Neural cell (in vitro differentiated cells): ENCODE results near the gene UQCC2. TPM values are rescaled to one million over a fixed set of nuclear protein-coding genes. Genes with fewer than 3 reads are reported as not detected.

ENCODE experiments used
- H2AFZ ChIP-seq: fragments of 200-600, 300-800 bp; sonication (generic), shearing (Covaris generic); 2 replicates; pipeline ENCODE4 v1.6.0; 2014; ENCODE audit warnings: low read depth, mild to moderate bottlenecking, antibody characterized with exemption, low read length, moderate library complexity
- H3F3A ChIP-seq: fragments of 200-600 bp; shearing (Covaris generic); 2 replicates; pipeline ENCODE4 v1.6.1; 2016; ENCODE audit warnings: mild to moderate bottlenecking, moderate library complexity, mixed read lengths, antibody characterized with exemption, low read length; ENCODE audit not compliant: insufficient read depth, poor library complexity, severe bottlenecking
- H3K27ac ChIP-seq: fragments of 200-600, 300-800 bp; sonication (generic), shearing (Covaris generic); 2 replicates; pipeline ENCODE4 v1.5.1; 2014; ENCODE audit warnings: mild to moderate bottlenecking, low read length, moderate library complexity
- H3K27me3 ChIP-seq: fragments of 300-800, 200-600 bp; sonication (generic), shearing (Covaris generic); 2 replicates; pipeline ENCODE4 v1.6.0; 2014; ENCODE audit warnings: mild to moderate bottlenecking, low read depth, low read length, moderate library complexity; ENCODE audit not compliant: insufficient read depth
- H3K36me3 ChIP-seq: fragments of 300-800, 200-600 bp; sonication (generic), shearing (Covaris generic); 2 replicates; pipeline ENCODE4 v1.5.1; 2014; ENCODE audit warnings: mild to moderate bottlenecking, antibody characterized with exemption, low read length, moderate library complexity; ENCODE audit not compliant: insufficient read depth
- H3K4me2 ChIP-seq: fragments of 300-800, 200-600 bp; sonication (generic), shearing (Covaris generic); 2 replicates; pipeline ENCODE4 v1.6.0; 2014; ENCODE audit warnings: mild to moderate bottlenecking, low read length
- H3K4me3 ChIP-seq: fragments of 300-800, 200-600 bp; sonication (generic), shearing (Covaris generic); 2 replicates; pipeline ENCODE4 v1.5.1; 2014; ENCODE audit warnings: mild to moderate bottlenecking, low read length, moderate library complexity
- H3K79me2 ChIP-seq: fragments of 200-600 bp; shearing (Covaris generic); replicated peaks from 2 replicates; pipeline ENCODE4 v1.6.0; 2014; ENCODE audit warnings: mild to moderate bottlenecking, low read length, moderate library complexity; ENCODE audit not compliant: insufficient read depth
- H3K9ac ChIP-seq: fragments of 300-800, 200-600 bp; sonication (generic), shearing (Covaris generic); 2 replicates; pipeline ENCODE4 v1.6.1; 2016; ENCODE audit warnings: mild to moderate bottlenecking, low read length, mixed read lengths
- H3K9me2 ChIP-seq: fragments of 200-600 bp; shearing (Covaris generic); 2 replicates; pipeline ENCODE4 v1.6.1; 2016; ENCODE audit warnings: mild to moderate bottlenecking, low read length, mixed read lengths; ENCODE audit not compliant: insufficient read depth
- H3K9me3 ChIP-seq: fragments of 200-600, 300-800 bp; sonication (generic), shearing (Covaris generic); 2 replicates; pipeline ENCODE4 v1.6.1; 2016; ENCODE audit warnings: mild to moderate bottlenecking, mixed run types, low read length, moderate library complexity, mixed read lengths
- H4K20me1 ChIP-seq: fragments of 200-600 bp; shearing (Covaris generic); 2 replicates; pipeline ENCODE4 v1.6.1; 2016; ENCODE audit warnings: mild to moderate bottlenecking, mixed run types; ENCODE audit not compliant: insufficient read depth
- EP300 ChIP-seq: fragments of 450-650 bp; conservative IDR thresholded peaks from 2 replicates; pipeline ENCODE4 v1.6.1; 2014; ENCODE audit warnings: antibody characterized with exemption, mild to moderate bottlenecking, moderate library complexity; ENCODE audit not compliant: poor library complexity, severe bottlenecking
- EZH2 ChIP-seq: fragments of 200-600, 300-800 bp; shearing (Covaris generic), sonication (generic); IDR thresholded peaks from 2 replicates; pipeline ENCODE4 v1.6.1; 2014; ENCODE audit warnings: antibody characterized with exemption, low read length, borderline replicate concordance, mild to moderate bottlenecking; ENCODE audit not compliant: insufficient read depth, poor library complexity, severe bottlenecking
- MXI1 ChIP-seq: fragments of 450-650 bp; conservative IDR thresholded peaks from 2 replicates; pipeline ENCODE4 v1.6.1; 2014; ENCODE audit warnings: antibody characterized with exemption, mild to moderate bottlenecking; ENCODE audit not compliant: poor library complexity, severe bottlenecking
- POLR2AphosphoS5 ChIP-seq: IDR thresholded peaks from 2 replicates; pipeline ENCODE4 v1.6.1; 2012
- RAD21 ChIP-seq: fragments of 450-650 bp; conservative IDR thresholded peaks from 2 replicates; pipeline ENCODE4 v1.6.1; 2014; ENCODE audit warnings: antibody characterized with exemption, mild to moderate bottlenecking, moderate library complexity
- SMC3 ChIP-seq: fragments of 450-650 bp; conservative IDR thresholded peaks from 2 replicates; pipeline ENCODE4 v1.6.1; 2014; ENCODE audit warnings: antibody characterized with exemption, mild to moderate bottlenecking, moderate library complexity; ENCODE audit not compliant: poor library complexity
- TAF1 ChIP-seq: IDR thresholded peaks from 2 replicates; pipeline ENCODE4 v1.6.1; 2012; ENCODE audit warnings: low read depth
- polyA plus RNA-seq: library from polyadenylated mRNA; depleted of rRNA; stranded (reverse); fragments of >200 nt; gene quantifications from 2 replicates; pipeline ENCODE4 v1.2.3, GENCODE V29; 2014
- TF ChIP-seq, protein P1 (sequence below): fragments of 450-650 bp; IDR thresholded peaks from 2 replicates; pipeline ENCODE4 v1.5.1; 2014; ENCODE audit warnings: antibody characterized with exemption, mild to moderate bottlenecking, moderate library complexity; ENCODE audit not compliant: poor library complexity, severe bottlenecking
- TF ChIP-seq, protein P2 (sequence below): IDR thresholded peaks from 2 replicates; pipeline ENCODE4 v1.6.1; 2012; ENCODE audit warnings: borderline replicate concordance

Gene UQCC2
- polyA plus RNA-seq, 1 donor from 2014 or later = 123 TPM

DNA sequence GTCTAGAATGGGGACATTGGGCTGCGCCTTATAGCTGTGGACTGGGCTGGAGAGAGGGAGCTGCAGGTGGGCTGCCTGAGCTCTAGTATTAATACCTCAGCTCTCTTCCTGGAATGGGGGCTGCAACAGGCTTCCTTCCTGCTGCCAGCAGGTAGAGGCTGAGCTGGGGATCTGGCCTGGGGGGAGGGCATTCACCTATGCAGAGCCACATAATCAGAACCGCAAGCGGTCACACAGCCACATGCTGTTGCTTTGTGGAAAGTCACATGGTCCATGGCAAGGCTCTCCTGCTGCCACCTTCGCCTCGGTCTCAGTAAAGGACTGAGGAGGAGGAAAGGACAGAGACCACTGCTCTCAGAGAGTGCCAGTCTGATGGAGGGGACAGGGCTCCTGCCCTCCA, 54.7 kb downstream of the UQCC2 start:
- H3K9me2 ChIP-seq = no peaks in the 10 kb centered on the region
- H3K27me3 ChIP-seq = no peaks in the 10 kb centered on the region
- no peaks in the 10 kb centered on the region for H4K20me1 ChIP-seq
- no peaks in the 10 kb centered on the region for H3K36me3 ChIP-seq
- H3K4me2 ChIP-seq = no peak overlapping the region
- TF ChIP-seq, protein P1, sequence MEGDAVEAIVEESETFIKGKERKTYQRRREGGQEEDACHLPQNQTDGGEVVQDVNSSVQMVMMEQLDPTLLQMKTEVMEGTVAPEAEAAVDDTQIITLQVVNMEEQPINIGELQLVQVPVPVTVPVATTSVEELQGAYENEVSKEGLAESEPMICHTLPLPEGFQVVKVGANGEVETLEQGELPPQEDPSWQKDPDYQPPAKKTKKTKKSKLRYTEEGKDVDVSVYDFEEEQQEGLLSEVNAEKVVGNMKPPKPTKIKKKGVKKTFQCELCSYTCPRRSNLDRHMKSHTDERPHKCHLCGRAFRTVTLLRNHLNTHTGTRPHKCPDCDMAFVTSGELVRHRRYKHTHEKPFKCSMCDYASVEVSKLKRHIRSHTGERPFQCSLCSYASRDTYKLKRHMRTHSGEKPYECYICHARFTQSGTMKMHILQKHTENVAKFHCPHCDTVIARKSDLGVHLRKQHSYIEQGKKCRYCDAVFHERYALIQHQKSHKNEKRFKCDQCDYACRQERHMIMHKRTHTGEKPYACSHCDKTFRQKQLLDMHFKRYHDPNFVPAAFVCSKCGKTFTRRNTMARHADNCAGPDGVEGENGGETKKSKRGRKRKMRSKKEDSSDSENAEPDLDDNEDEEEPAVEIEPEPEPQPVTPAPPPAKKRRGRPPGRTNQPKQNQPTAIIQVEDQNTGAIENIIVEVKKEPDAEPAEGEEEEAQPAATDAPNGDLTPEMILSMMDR = no peak
- TF ChIP-seq, protein P2, sequence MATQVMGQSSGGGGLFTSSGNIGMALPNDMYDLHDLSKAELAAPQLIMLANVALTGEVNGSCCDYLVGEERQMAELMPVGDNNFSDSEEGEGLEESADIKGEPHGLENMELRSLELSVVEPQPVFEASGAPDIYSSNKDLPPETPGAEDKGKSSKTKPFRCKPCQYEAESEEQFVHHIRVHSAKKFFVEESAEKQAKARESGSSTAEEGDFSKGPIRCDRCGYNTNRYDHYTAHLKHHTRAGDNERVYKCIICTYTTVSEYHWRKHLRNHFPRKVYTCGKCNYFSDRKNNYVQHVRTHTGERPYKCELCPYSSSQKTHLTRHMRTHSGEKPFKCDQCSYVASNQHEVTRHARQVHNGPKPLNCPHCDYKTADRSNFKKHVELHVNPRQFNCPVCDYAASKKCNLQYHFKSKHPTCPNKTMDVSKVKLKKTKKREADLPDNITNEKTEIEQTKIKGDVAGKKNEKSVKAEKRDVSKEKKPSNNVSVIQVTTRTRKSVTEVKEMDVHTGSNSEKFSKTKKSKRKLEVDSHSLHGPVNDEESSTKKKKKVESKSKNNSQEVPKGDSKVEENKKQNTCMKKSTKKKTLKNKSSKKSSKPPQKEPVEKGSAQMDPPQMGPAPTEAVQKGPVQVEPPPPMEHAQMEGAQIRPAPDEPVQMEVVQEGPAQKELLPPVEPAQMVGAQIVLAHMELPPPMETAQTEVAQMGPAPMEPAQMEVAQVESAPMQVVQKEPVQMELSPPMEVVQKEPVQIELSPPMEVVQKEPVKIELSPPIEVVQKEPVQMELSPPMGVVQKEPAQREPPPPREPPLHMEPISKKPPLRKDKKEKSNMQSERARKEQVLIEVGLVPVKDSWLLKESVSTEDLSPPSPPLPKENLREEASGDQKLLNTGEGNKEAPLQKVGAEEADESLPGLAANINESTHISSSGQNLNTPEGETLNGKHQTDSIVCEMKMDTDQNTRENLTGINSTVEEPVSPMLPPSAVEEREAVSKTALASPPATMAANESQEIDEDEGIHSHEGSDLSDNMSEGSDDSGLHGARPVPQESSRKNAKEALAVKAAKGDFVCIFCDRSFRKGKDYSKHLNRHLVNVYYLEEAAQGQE = no peak
- TF ChIP-seq TAF1 = no peak
- H3K4me3 ChIP-seq = no peak overlapping the region
- H3K9me3 ChIP-seq = no peaks in the 10 kb centered on the region
- H2AFZ ChIP-seq = no peak overlapping the region
- no peak overlapping the region for H3K9ac ChIP-seq
- H3K27ac ChIP-seq = no peak overlapping the region
- no peaks in the 10 kb centered on the region for H3K79me2 ChIP-seq
- H3F3A ChIP-seq = no peaks in the 10 kb centered on the region

DNA sequence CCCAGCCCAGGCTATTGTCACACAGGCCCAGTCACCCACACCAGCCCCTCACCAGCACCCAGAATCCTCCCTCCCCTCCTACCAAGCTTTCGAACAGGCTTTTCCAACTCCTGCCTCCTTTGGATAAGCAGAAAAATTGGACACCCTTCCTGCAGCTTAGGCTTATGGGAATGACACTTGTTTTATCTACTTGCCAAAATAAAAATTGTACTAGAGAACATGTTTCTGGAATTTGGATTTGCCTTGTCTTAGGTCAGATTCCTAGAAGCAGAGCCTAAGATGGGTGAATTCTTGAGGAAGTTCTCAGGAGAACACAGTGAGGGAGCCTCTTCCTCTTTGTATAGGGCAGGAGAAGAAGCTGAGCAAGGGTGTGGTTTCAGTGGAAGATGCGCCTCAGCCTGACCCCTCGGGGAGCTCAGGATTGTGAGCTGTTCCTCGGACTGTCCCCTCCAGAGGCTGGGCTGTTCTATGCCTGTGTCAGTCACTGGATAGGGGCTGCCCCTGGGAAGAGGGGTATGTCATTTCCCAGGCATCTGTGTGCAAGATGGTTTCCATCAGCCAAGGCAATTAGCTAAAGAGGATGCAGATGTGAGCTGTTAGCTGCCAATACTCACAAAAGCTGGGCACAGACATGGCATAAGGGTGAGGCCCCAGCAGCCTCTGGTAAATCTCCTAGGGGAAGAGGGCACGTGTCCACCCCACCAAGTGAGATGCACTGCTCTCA, 56.5 kb downstream of the UQCC2 start:
- Histone ChIP-seq H4K20me1 (no peaks in the 10 kb centered on the region), H3K4me2 (no peak overlapping the region), H3K79me2 (no peaks in the 10 kb centered on the region)

More for the DNA sequence above, 56.5 kb downstream of the UQCC2 start:
- no peak overlapping the region for H3K27ac ChIP-seq
- H3K27me3 ChIP-seq = no peaks in the 10 kb centered on the region
- no peaks in the 10 kb centered on the region for H3K9me3 ChIP-seq
- H3K36me3 ChIP-seq = no peaks in the 10 kb centered on the region
- no peaks in the 10 kb centered on the region for H3K9me2 ChIP-seq
- H3K9ac ChIP-seq = no peak overlapping the region
- H2AFZ ChIP-seq = no peak overlapping the region
- no peaks in the 10 kb centered on the region for H3F3A ChIP-seq
- H3K4me3 ChIP-seq = no peak overlapping the region
- TF ChIP-seq POLR2AphosphoS5 = no peak
- no peak for TF ChIP-seq RAD21
- TF ChIP-seq MXI1 = no peak
- TF ChIP-seq TAF1 = no peak
- TF ChIP-seq SMC3 = no peak
- TF ChIP-seq, protein P1 = no peak
- TF ChIP-seq EP300 = no peak
- no peak for TF ChIP-seq EZH2
- TF ChIP-seq, protein P2 = no peak
